Astrocyte of the cerebellum (primary cell): ENCODE results near the gene BRD3OS.

Source experiments
- DNase-seq: peaks from one replicate; pipeline ENCODE4 v3.0.0-alpha.2; 2011; ENCODE audit warnings: low read depth
- H3K4me3 ChIP-seq: 2 replicates; pipeline ENCODE4 v1.5.1; 2011; ENCODE audit warnings: mild to moderate bottlenecking, low read depth, low read length, moderate library complexity
- in situ Hi-C: cut with HindIII; loops from 2 replicates; pipeline ENCODE4 v1.10.0; 2017; ENCODE audit warnings: low sequenced_read_pairs
- TF ChIP-seq, protein P1 (sequence below): IDR thresholded peaks from 2 replicates; pipeline ENCODE4 v1.5.1; 2012; ENCODE audit warnings: low read length, low read depth, moderate library complexity, mild to moderate bottlenecking; ENCODE audit errors: missing control alignments

The BRD3OS gene

GRCh38 chr9:134028575-134029247 lies 3.4 kb downstream of the BRD3OS start:
- DNase-seq, result no peak
- TF ChIP-seq, protein P1, sequence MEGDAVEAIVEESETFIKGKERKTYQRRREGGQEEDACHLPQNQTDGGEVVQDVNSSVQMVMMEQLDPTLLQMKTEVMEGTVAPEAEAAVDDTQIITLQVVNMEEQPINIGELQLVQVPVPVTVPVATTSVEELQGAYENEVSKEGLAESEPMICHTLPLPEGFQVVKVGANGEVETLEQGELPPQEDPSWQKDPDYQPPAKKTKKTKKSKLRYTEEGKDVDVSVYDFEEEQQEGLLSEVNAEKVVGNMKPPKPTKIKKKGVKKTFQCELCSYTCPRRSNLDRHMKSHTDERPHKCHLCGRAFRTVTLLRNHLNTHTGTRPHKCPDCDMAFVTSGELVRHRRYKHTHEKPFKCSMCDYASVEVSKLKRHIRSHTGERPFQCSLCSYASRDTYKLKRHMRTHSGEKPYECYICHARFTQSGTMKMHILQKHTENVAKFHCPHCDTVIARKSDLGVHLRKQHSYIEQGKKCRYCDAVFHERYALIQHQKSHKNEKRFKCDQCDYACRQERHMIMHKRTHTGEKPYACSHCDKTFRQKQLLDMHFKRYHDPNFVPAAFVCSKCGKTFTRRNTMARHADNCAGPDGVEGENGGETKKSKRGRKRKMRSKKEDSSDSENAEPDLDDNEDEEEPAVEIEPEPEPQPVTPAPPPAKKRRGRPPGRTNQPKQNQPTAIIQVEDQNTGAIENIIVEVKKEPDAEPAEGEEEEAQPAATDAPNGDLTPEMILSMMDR, result no peak
- no peak overlapping the region for H3K4me3 ChIP-seq
- in situ Hi-C loops, result no loop called here

DNA sequence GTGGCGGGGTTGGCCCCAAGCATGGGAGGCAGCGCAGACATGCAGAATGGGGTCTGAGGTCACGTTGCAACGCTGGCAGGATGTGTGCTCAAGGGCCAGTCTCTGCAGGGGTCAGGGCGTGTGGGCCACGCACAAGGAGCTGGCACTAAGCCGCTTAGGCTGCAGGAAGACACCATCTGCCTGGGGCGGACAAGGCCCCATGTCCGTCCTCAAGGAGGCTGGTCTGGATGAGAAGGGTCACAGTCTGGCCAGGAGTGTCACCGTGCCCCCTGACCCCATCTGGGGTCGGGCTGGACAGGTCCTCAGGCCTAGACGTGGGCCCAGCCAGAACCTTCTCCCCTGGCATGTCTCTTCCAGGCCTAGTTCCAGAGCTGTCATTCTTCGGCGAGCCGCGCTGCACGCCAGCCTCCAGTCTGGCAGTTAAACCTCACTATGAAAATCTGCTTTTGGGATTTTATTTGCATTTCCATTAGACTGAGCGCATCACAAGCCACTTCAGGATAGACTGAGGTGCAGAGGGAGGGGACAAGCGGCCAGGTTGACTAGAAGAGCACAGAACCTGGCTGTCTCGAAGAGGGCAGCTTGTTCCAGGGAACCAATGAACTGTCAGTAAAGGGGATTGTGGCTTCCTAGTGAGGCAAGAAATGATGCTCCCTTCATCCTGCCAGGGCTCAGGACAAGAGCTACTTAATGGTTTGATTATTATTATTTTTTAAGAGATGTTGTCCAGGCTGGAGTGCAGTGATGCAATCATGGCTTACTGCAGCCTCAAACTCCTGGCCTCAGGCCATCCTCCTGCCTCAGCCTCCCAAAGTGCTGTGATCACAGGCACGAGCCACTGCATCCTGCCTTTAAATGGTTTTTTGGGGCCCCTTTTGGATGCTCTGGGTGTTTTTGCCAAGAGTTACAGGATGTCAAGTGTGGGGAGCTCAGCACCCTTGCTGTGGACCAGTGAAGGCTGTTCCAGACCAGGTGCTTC lies 4.3 kb downstream of the BRD3OS start:
- no peak for DNase-seq
- no peak overlapping the region for H3K4me3 ChIP-seq
- TF ChIP-seq, protein P1, result no peak
- in situ Hi-C loops, result no loop called here

DNA sequence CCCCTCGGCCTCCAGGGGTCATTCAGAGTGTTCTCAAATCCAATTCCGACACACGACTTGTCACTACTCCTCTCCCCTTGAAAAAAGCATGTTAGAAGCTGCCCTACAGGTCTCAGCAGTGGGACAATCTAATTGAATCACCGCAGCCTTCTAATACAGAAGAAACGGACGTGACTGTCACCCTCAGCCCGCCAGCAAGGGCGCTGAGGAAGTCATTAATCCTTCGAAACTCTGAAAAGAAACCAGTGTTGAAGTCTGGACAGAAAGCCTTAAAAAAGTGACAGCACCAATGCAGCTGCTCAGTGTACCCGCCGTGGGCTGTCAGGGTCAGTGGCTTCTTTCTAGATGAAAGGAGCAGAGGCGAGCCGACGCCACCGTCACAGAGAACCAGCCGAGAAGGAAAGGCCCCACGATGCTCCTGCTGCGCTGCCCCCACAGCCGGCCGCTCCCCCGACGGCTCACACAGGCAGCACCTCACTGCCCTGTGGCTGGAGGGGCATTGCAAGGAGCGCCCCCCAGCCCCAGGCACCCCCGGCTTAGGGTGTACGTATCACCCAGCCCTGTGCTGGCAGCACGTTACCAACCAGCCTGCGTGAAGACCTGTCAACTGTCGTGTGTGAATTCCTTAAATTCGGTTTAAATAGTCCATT lies 5.7 kb downstream of the BRD3OS start:
- DNase-seq, result no peak
- in situ Hi-C loops, result no loop called here
- TF ChIP-seq, protein P1, result no peak
- no peak overlapping the region for H3K4me3 ChIP-seq

- TF ChIP-seq, protein P1, result no peak
- DNase-seq, result no peak
- H3K4me3 ChIP-seq, result no peak overlapping the region
- in situ Hi-C loops, result no loop called here
These were observed 6.5 kb downstream of the BRD3OS start for GRCh38 chr9:134031783-134032182.

GRCh38 chr9:134032456-134033222 lies 7.4 kb downstream of the BRD3OS start:
- no peak overlapping the region for H3K4me3 ChIP-seq
- in situ Hi-C loops, result no loop called here
- no peak for DNase-seq

More at GRCh38 chr9:134032456-134033222, 7.4 kb downstream of the BRD3OS start:
- TF ChIP-seq, protein P1, result no peak
